IMR-90 (cell line): ENCODE results near the gene MAP3K19. TPM values are rescaled to one million over a fixed set of nuclear protein-coding genes. Genes with fewer than 3 reads are reported as not detected.

ENCODE experiments used
- ATAC-seq: fragments of 200-7000 bp; cut with Tn5 transposase; 2 replicates; pipeline ENCODE4 v1.9.1; 2020; ENCODE audit warnings: low read depth, mild to moderate bottlenecking, moderate library complexity
- BruUV-seq: library from RNA; stranded (reverse); fragments of 400-500 nt; replicated peaks from 2 replicates; lab custom pipeline; 2021; lab: Mats Ljungman, UMichigan
- CTCF ChIA-PET: fragments of 300-600 bp; formaldehyde crosslinking; extraction: SDS; loops from one replicate; lab custom pipeline; 2021; ENCODE audit warnings: antibody characterized with exemption; lab: Yijun Ruan, JAX
- POLR2A ChIA-PET: fragments of 300-600 bp; sonication (Branson Sonifier 250); formaldehyde crosslinking; loops from one replicate; lab custom pipeline; 2022; ENCODE audit warnings: antibody characterized with exemption; ENCODE audit not compliant: unreplicated experiment; lab: Charles Lee
- DNase-seq: peaks from one replicate; pipeline ENCODE4 v3.0.0; 2013
- H2AFZ ChIP-seq: replicated peaks from 2 replicates; pipeline ENCODE3; 2013; ENCODE audit warnings: low read length, mild to moderate bottlenecking; ENCODE audit not compliant: poor library complexity
- H2AK5ac ChIP-seq: 2 replicates; pipeline ENCODE4 v1.6.1; 2013; ENCODE audit warnings: low read depth, low read length, inconsistent platforms
- H2AK9ac ChIP-seq: replicated peaks from 2 replicates; pipeline ENCODE3; 2013; ENCODE audit warnings: mild to moderate bottlenecking, low read depth, low read length, moderate library complexity; ENCODE audit not compliant: poor library complexity
- H2BK120ac ChIP-seq: 2 replicates; pipeline ENCODE4 v1.6.1; 2013; ENCODE audit warnings: low read depth, low read length, inconsistent platforms
- H2BK15ac ChIP-seq: 3 replicates; pipeline ENCODE4 v1.6.1; 2013; ENCODE audit warnings: low read depth, low read length, inconsistent platforms
- H2BK20ac ChIP-seq: 2 replicates; pipeline ENCODE4 v1.6.1; 2013; ENCODE audit warnings: low read depth, mild to moderate bottlenecking, inconsistent platforms, low read length, moderate library complexity
- H2BK5ac ChIP-seq: 2 replicates; pipeline ENCODE4 v1.6.1; 2013; ENCODE audit warnings: mild to moderate bottlenecking, low read depth, low read length, inconsistent platforms; ENCODE audit not compliant: poor library complexity, severe bottlenecking
- H3K14ac ChIP-seq: replicated peaks from 2 replicates; pipeline ENCODE4 v1.6.1; 2013; ENCODE audit warnings: low read depth, low read length, inconsistent platforms
- H3K18ac ChIP-seq: 2 replicates; pipeline ENCODE4 v1.6.1; 2013; ENCODE audit warnings: low read depth, low read length, control low read depth
- H3K23ac ChIP-seq: 2 replicates; pipeline ENCODE4 v1.6.1; 2013; ENCODE audit warnings: low read depth, low read length, inconsistent platforms
- H3K27ac ChIP-seq: 2 replicates; pipeline ENCODE4 v1.5.1; 2013; ENCODE audit warnings: mild to moderate bottlenecking, control low read depth, low read length; ENCODE audit not compliant: insufficient read depth
- H3K27me3 ChIP-seq: 2 replicates; pipeline ENCODE4 v1.6.1; 2013; ENCODE audit warnings: low read length; ENCODE audit not compliant: control insufficient read depth, insufficient read depth
- H3K36me3 ChIP-seq: 2 replicates; pipeline ENCODE4 v1.6.1; 2013; ENCODE audit warnings: low read length, mixed read lengths; ENCODE audit not compliant: control insufficient read depth, insufficient read depth
- H3K4ac ChIP-seq: 2 replicates; pipeline ENCODE4 v1.6.1; 2013; ENCODE audit warnings: low read depth, low read length, inconsistent platforms
- H3K4me1 ChIP-seq: 2 replicates; pipeline ENCODE4 v1.6.1; 2013; ENCODE audit warnings: low read length, mixed read lengths; ENCODE audit not compliant: control insufficient read depth, insufficient read depth
- H3K4me2 ChIP-seq: 2 replicates; pipeline ENCODE4 v1.6.1; 2013; ENCODE audit warnings: low read depth, mild to moderate bottlenecking, control low read depth, low read length, moderate library complexity
- H3K4me3 ChIP-seq: 2 replicates; pipeline ENCODE4 v1.5.1; 2013; ENCODE audit warnings: low read depth, mild to moderate bottlenecking, control low read depth, low read length, moderate library complexity; ENCODE audit not compliant: insufficient read depth
- H3K56ac ChIP-seq: 2 replicates; pipeline ENCODE4 v1.6.1; 2013; ENCODE audit warnings: low read length, inconsistent platforms; ENCODE audit not compliant: insufficient read depth; ENCODE audit errors: extremely low read depth
- H3K79me1 ChIP-seq, 2 experiments: 2 replicates each; pipeline ENCODE4 v1.6.1; 2013; ENCODE audit warnings: low read length in 2 of 2, inconsistent platforms in 1 of 2, low read depth in 1 of 2
- H3K9ac ChIP-seq: 2 replicates; pipeline ENCODE4 v1.6.1; 2013; ENCODE audit warnings: low read depth, low read length, control low read depth
- H3K9me1 ChIP-seq: 2 replicates; pipeline ENCODE4 v1.6.1; 2013; ENCODE audit warnings: low read length, inconsistent platforms; ENCODE audit not compliant: insufficient read depth
- H3K9me3 ChIP-seq: 2 replicates; pipeline ENCODE4 v1.6.1; 2013; ENCODE audit warnings: low read length; ENCODE audit not compliant: control insufficient read depth, insufficient read depth
- H4K20me1 ChIP-seq: 2 replicates; pipeline ENCODE4 v1.6.1; 2013; ENCODE audit warnings: low read length, inconsistent platforms; ENCODE audit not compliant: insufficient read depth
- H4K5ac ChIP-seq: 2 replicates; pipeline ENCODE4 v1.6.1; 2013; ENCODE audit warnings: mild to moderate bottlenecking, low read depth, low read length, control low read depth
- H4K8ac ChIP-seq, 2 experiments: 2 replicates each; pipeline ENCODE4 v1.6.1; 2013; ENCODE audit warnings: low read depth in 2 of 2, low read length in 2 of 2, control low read depth in 1 of 2, inconsistent platforms in 1 of 2
- H4K91ac ChIP-seq: 2 replicates; pipeline ENCODE4 v1.6.1; 2013; ENCODE audit warnings: low read depth, low read length, inconsistent platforms; ENCODE audit not compliant: insufficient read depth
- BHLHE40 ChIP-seq: fragments of 150-350 bp; IDR thresholded peaks from 2 replicates; pipeline ENCODE4 v1.6.1; 2016; ENCODE audit warnings: mild to moderate bottlenecking, low read depth, low read length
- ELK1 ChIP-seq: fragments of 150-350 bp; IDR thresholded peaks from 2 replicates; pipeline ENCODE4 v1.6.1; 2016; ENCODE audit warnings: low read depth, mild to moderate bottlenecking, low read length, moderate library complexity, borderline replicate concordance
- MAZ ChIP-seq: IDR thresholded peaks from 2 replicates; pipeline ENCODE4 v1.6.1; 2012; ENCODE audit warnings: low read depth, mild to moderate bottlenecking, low read length, improper control_type of control experiment, moderate library complexity, borderline replicate concordance
- POLR2A ChIP-seq: IDR thresholded peaks from 2 replicates; pipeline ENCODE4 v1.6.1; 2012; ENCODE audit warnings: mild to moderate bottlenecking, low read depth, low read length
- RFX5 ChIP-seq: IDR thresholded peaks from 2 replicates; pipeline ENCODE4 v1.8.0; 2012; ENCODE audit warnings: low read depth, mild to moderate bottlenecking, low read length, moderate library complexity
- USF2 ChIP-seq: fragments of 150-350 bp; IDR thresholded peaks from 2 replicates; pipeline ENCODE4 v1.6.1; 2017; ENCODE audit warnings: mild to moderate bottlenecking, antibody characterized with exemption, low read length, low read depth
- dilution Hi-C: fragments of 300-500 bp; cut with HindIII; formaldehyde crosslinking; loops from one replicate; pipeline ENCODE4 v1.14.3; 2018; ENCODE audit warnings: low sequenced_read_pairs; ENCODE audit not compliant: unreplicated experiment
- in situ Hi-C: fragments of 300-500 bp; cut with MboI; formaldehyde crosslinking; loops from 3 replicates; pipeline ENCODE4 v1.14.3; 2019; ENCODE audit warnings: low sequenced_read_pairs, inconsistent platforms, mixed read lengths
- intact Hi-C: fragments of 100-400 bp; cut with micrococcal nuclease; formaldehyde crosslinking; loops from 2 replicates; pipeline ENCODE4 v1.10.0; 2022
- polyA plus RNA-seq, 3 experiments: library from polyadenylated mRNA; depleted of rRNA; stranded (reverse); fragments of >200 nt; gene quantifications; 2 replicates each; pipeline ENCODE4 v1.2.3, GENCODE V29; 2012; ENCODE audit warnings: low replicate concordance in 1 of 3
- total RNA-seq: library from RNA; depleted of rRNA; stranded (reverse); fragments of >200 nt; gene quantifications from 2 replicates; pipeline ENCODE4 v1.2.3, GENCODE V29; 2012

Gene MAP3K19
- total and polyA plus RNA-seq, 2 of the 4 experiments (the other 2 are of a cell fraction), result not detected

- no peak overlapping the region for H3K56ac ChIP-seq
Observed at GRCh38 chr2:135011633-135012032, 35.6 kb downstream of the MAP3K19 start.

More at GRCh38 chr2:135011633-135012032, 35.6 kb downstream of the MAP3K19 start:
- no peak for TF ChIP-seq MAZ
- TF ChIP-seq USF2, result no peak
- TF ChIP-seq POLR2A, result no peak
- no peak for TF ChIP-seq ELK1
- no peak for TF ChIP-seq RFX5
- no peak for TF ChIP-seq BHLHE40
- H3K9ac ChIP-seq, result no peak overlapping the region
- no peak overlapping the region for H2BK20ac ChIP-seq
- no peaks in the 10 kb centered on the region for H3K9me1 ChIP-seq
- H4K5ac ChIP-seq, result no peak overlapping the region
- H4K20me1 ChIP-seq, result no peaks in the 10 kb centered on the region
- CTCF ChIA-PET, result no interaction called here
- no peaks in the 10 kb centered on the region for H3K4me1 ChIP-seq
- dilution Hi-C loops (no loop called here), intact Hi-C loops (no loop called here), in situ Hi-C loops (no loop called here)
- ATAC-seq, result no peak
- H2AFZ ChIP-seq, result no peak overlapping the region
- H3K23ac ChIP-seq, result no peak overlapping the region
- H3K4me3 ChIP-seq, result no peak overlapping the region
- H4K8ac ChIP-seq, result no peak overlapping the region
- no peaks in the 10 kb centered on the region for H3K36me3 ChIP-seq
- H4K91ac ChIP-seq, result no peak overlapping the region
- no peaks in the 10 kb centered on the region for H3K9me3 ChIP-seq
- no peak overlapping the region for H3K27ac ChIP-seq
- DNase-seq, result no peak
- H3K79me1 ChIP-seq, result no peaks in the 10 kb centered on the region
- H2BK5ac ChIP-seq, result no peak overlapping the region
- no peak overlapping the region for H2BK15ac ChIP-seq
- H3K4ac ChIP-seq, result no peak overlapping the region
- H2AK9ac ChIP-seq, result no peak overlapping the region
- POLR2A ChIA-PET, result no interaction called here
- no peak overlapping the region for H3K4me2 ChIP-seq
- no peak overlapping the region for H3K14ac ChIP-seq
- no peak overlapping the region for H3K18ac ChIP-seq
- H2BK120ac ChIP-seq, result no peak overlapping the region
- no TSS peak for BruUV-seq
- H2AK5ac ChIP-seq, result no peak overlapping the region
- H3K27me3 ChIP-seq, result no peaks in the 10 kb centered on the region; the same call in 1 of the 2 replicates
